ENCODE results near the gene MOSPD3. TPM values are rescaled to one million over a fixed set of nuclear protein-coding genes. Genes with fewer than 3 reads are reported as not detected.

Gene MOSPD3
- total RNA-seq, 1 experiment from 2014 or later, result 16.7 TPM

DNA sequence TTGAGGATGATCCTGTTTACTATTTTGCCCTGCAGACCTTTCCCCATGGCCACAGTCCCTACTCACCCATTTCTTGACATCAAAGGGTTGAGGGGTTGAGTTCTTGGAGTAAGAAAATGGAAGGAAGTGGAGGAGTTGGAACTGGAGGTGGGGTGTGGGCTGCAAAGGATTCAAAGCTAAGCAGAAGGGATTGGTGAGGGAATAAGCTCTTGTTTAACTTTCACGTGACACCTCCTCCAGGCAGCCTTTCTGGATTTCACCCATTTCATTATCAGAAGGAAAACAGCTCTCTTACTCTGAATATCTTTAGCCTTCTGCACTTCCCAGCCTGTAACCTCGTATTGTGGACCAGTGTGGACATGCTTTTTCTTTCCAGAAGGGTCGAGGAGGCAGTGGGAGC is 13.7 kb downstream of the MOSPD3 start:
- H2AK5ac ChIP-seq (ENCODE audit: insufficient read length, low read length), result no peak overlapping the region
- no peak overlapping the region for H4K8ac ChIP-seq (replicated peaks; ENCODE audit: insufficient read length, low read depth, low read length)
- TF ChIP-seq CTCF (conservative IDR thresholded peaks at IDR 0.05), result no peak
- H2BK120ac ChIP-seq (ENCODE audit: low read depth, low read length, poor library complexity, severe bottlenecking), result no peak overlapping the region
- WGBS (ENCODE audit: extremely low coverage, insufficient read length, low lambda C conversion rate), result no CpG with 5 or more reads among the region's 3 CpGs
- H3K27me3 ChIP-seq (ENCODE audit: insufficient read depth, low read length), result peaks cover 3% of the 10 kb centered on the region; the same call in 1 of the 2 replicates
- no peak overlapping the region for H3K14ac ChIP-seq (ENCODE audit: insufficient read depth, low read length)
- H3T11ph ChIP-seq (ENCODE audit: low read length), result no peak overlapping the region
- H3K27ac ChIP-seq (ENCODE audit: insufficient read length, low read depth, low read length), result no peak overlapping the region
- Mint-ChIP-seq H3K27me3 (ENCODE audit: low read depth) (peaks cover 36% of the 10 kb centered on the region), H3K4me3 (peak overlapping the region; percentile 41 to 78; a peak in 4 of 5 replicates), H3K36me3 (ENCODE audit: insufficient read depth in 1 of 3, low read depth in 3 of 3) (peaks cover 0 to 4% (median 0%) of the 10 kb centered on the region in 3 experiments; a peak in 1 of 7 replicates), H3K27ac (no peak overlapping the region), H3K4me1 (peaks cover 9 to 15% of the 10 kb centered on the region in 2 experiments), H3K9me3 (no peaks in the 10 kb centered on the region)
- no peaks in the 10 kb centered on the region for H3K79me2 ChIP-seq (ENCODE audit: insufficient read depth, low read length)
- H3K23ac ChIP-seq (ENCODE audit: insufficient read length, low read depth, low read length), result no peak overlapping the region
- H2AFZ ChIP-seq (ENCODE audit: low read length), result no peak overlapping the region
- peaks cover 5% of the 10 kb centered on the region for H3K23me2 ChIP-seq (ENCODE audit: insufficient read length, low read depth, low read length, poor library complexity, severe bottlenecking)
- H3K9me3 ChIP-seq (ENCODE audit: control insufficient read depth, low read depth, low read length), result no peaks in the 10 kb centered on the region
- no peak overlapping the region for H4K5ac ChIP-seq (ENCODE audit: insufficient read length, low read depth, low read length)
- H2BK5ac ChIP-seq (ENCODE audit: insufficient read length, low read length), result no peak overlapping the region
- H3K4me1 ChIP-seq (ENCODE audit: insufficient read depth, low read length), result no peaks in the 10 kb centered on the region
- H2BK15ac ChIP-seq (ENCODE audit: low read depth, low read length), result no peak overlapping the region
- H3K4me2 ChIP-seq (ENCODE audit: insufficient read depth, insufficient read length, low read length), result peak overlapping the region; percentile 60
- H3K18ac ChIP-seq (ENCODE audit: insufficient read length, low read depth, low read length), result no peak overlapping the region
- no peak overlapping the region for H2BK12ac ChIP-seq (ENCODE audit: insufficient read length, low read depth, low read length)
- H3K56ac ChIP-seq (ENCODE audit: insufficient read length, low read depth, low read length), result no peak overlapping the region
- no peak overlapping the region for H3K9ac ChIP-seq (ENCODE audit: extremely low read depth, insufficient read length, low read length)
- no peaks in the 10 kb centered on the region for H4K20me1 ChIP-seq (ENCODE audit: control insufficient read depth, insufficient read depth, insufficient read length)
- no peaks in the 10 kb centered on the region for H3K79me1 ChIP-seq (ENCODE audit: insufficient read depth, low read depth, low read length, poor library complexity, severe bottlenecking)
- no peak overlapping the region for H4K91ac ChIP-seq (ENCODE audit: insufficient read length, low read depth, low read length)
- no peak overlapping the region for H3K4ac ChIP-seq (ENCODE audit: low read depth, low read length)
- H2BK20ac ChIP-seq (ENCODE audit: low read depth, low read length, poor library complexity, severe bottlenecking), result no peak overlapping the region
- no peak for DNase-seq
